ENCODE results near the gene HINT1. TPM values are rescaled to one million over a fixed set of nuclear protein-coding genes. Genes with fewer than 3 reads are reported as not detected.

The HINT1 gene
- total and polyA plus RNA-seq, 2 donors from 2014 or later: 220 to 583 TPM

GRCh38 chr5:131156385-131156784, 8.7 kb downstream of the HINT1 start:
- H3K27me3 ChIP-seq (ENCODE audit: control insufficient read depth, insufficient read depth, low read length): no peaks in the 10 kb centered on the region
- DNase-seq (no peak), FAIRE-seq (no peak)
- no peaks in the 10 kb centered on the region for H3K4me1 ChIP-seq (ENCODE audit: control insufficient read depth in 2 of 3, insufficient read depth in 2 of 3, low read depth in 1 of 3, low read length in 3 of 3)
- intact Hi-C loops (cut with DNase I): no loop called here
- no peak overlapping the region for H3K9ac ChIP-seq (ENCODE audit: low read length in 3 of 3)
- H3K4me3 ChIP-seq (ENCODE audit: low read length in 3 of 3): no peak overlapping the region
- no peak for TF ChIP-seq CTCF (IDR thresholded peaks at IDR 0.05; ENCODE audit: borderline replicate concordance, extremely low read depth, insufficient read depth)
- H3K9me3 ChIP-seq (ENCODE audit: control insufficient read depth in 2 of 3, insufficient read depth in 1 of 3, low read length in 3 of 3): no peaks in the 10 kb centered on the region
- H3K36me3 ChIP-seq (ENCODE audit: control insufficient read depth in 2 of 3, insufficient read depth in 3 of 3, low read length in 3 of 3): peaks cover 9 to 23% (median 11%) of the 10 kb centered on the region in 3 donors
- H3K27ac ChIP-seq (ENCODE audit: low read depth in 2 of 2, low read length in 2 of 2): no peak overlapping the region

- Histone ChIP-seq H3K27ac (ENCODE audit: low read depth in 2 of 2, low read length in 2 of 2) (no peak overlapping the region), H3K36me3 (ENCODE audit: control insufficient read depth in 2 of 3, insufficient read depth in 3 of 3, low read length in 3 of 3) (no peaks in the 10 kb centered on the region), H3K4me1 (ENCODE audit: control insufficient read depth in 2 of 3, insufficient read depth in 2 of 3, low read depth in 1 of 3, low read length in 3 of 3) (no peaks in the 10 kb centered on the region), H3K9ac (ENCODE audit: low read length in 3 of 3) (no peak overlapping the region), H3K4me3 (ENCODE audit: low read length in 3 of 3) (no peak overlapping the region), H3K9me3 (ENCODE audit: control insufficient read depth in 2 of 3, insufficient read depth in 1 of 3, low read length in 3 of 3) (no peaks in the 10 kb centered on the region), H3K27me3 (ENCODE audit: control insufficient read depth, insufficient read depth, low read length) (no peaks in the 10 kb centered on the region)
- DNase-seq: no peak
- no peak for FAIRE-seq
- no peak for TF ChIP-seq CTCF (IDR thresholded peaks at IDR 0.05; ENCODE audit: borderline replicate concordance, extremely low read depth, insufficient read depth)
- intact Hi-C loops (cut with DNase I): no loop called here
Observed at GRCh38 chr5:131151216-131151615, 13.8 kb downstream of the HINT1 start.

GRCh38 chr5:131150408-131150807, 14.6 kb downstream of the HINT1 start:
- Histone ChIP-seq H3K27me3 (ENCODE audit: control insufficient read depth, insufficient read depth, low read length) (no peaks in the 10 kb centered on the region), H3K4me1 (ENCODE audit: control insufficient read depth in 2 of 3, insufficient read depth in 2 of 3, low read depth in 1 of 3, low read length in 3 of 3) (no peaks in the 10 kb centered on the region), H3K9ac (ENCODE audit: low read length in 3 of 3) (no peak overlapping the region), H3K36me3 (ENCODE audit: control insufficient read depth in 2 of 3, insufficient read depth in 3 of 3, low read length in 3 of 3) (no peaks in the 10 kb centered on the region), H3K9me3 (ENCODE audit: control insufficient read depth in 2 of 3, insufficient read depth in 1 of 3, low read length in 3 of 3) (no peaks in the 10 kb centered on the region), H3K4me3 (ENCODE audit: low read length in 3 of 3) (no peak overlapping the region), H3K27ac (ENCODE audit: low read depth in 2 of 2, low read length in 2 of 2) (no peak overlapping the region)
- no peak for DNase-seq
- intact Hi-C loops (cut with DNase I): no loop called here
- no peak for FAIRE-seq
- no peak for TF ChIP-seq CTCF (IDR thresholded peaks at IDR 0.05; ENCODE audit: borderline replicate concordance, extremely low read depth, insufficient read depth)

- intact Hi-C loops (cut with DNase I): no loop called here
- Histone ChIP-seq H3K27me3 (ENCODE audit: control insufficient read depth, insufficient read depth, low read length) (no peaks in the 10 kb centered on the region), H3K27ac (ENCODE audit: low read depth in 2 of 2, low read length in 2 of 2) (no peak overlapping the region), H3K9ac (ENCODE audit: low read length in 3 of 3) (no peak overlapping the region), H3K4me3 (ENCODE audit: low read length in 3 of 3) (no peak overlapping the region), H3K9me3 (ENCODE audit: control insufficient read depth in 2 of 3, insufficient read depth in 1 of 3, low read length in 3 of 3) (no peaks in the 10 kb centered on the region), H3K36me3 (ENCODE audit: control insufficient read depth in 2 of 3, insufficient read depth in 3 of 3, low read length in 3 of 3) (no peaks in the 10 kb centered on the region), H3K4me1 (ENCODE audit: control insufficient read depth in 2 of 3, insufficient read depth in 2 of 3, low read depth in 1 of 3, low read length in 3 of 3) (no peaks in the 10 kb centered on the region)
- TF ChIP-seq CTCF (IDR thresholded peaks at IDR 0.05; ENCODE audit: borderline replicate concordance, extremely low read depth, insufficient read depth): no peak
- FAIRE-seq: no peak
- no peak for DNase-seq
Observed at GRCh38 chr5:131148835-131149234, 16.2 kb downstream of the HINT1 start.
